ENCODE data around the gene MTCL3.

Gene MTCL3

DNA sequence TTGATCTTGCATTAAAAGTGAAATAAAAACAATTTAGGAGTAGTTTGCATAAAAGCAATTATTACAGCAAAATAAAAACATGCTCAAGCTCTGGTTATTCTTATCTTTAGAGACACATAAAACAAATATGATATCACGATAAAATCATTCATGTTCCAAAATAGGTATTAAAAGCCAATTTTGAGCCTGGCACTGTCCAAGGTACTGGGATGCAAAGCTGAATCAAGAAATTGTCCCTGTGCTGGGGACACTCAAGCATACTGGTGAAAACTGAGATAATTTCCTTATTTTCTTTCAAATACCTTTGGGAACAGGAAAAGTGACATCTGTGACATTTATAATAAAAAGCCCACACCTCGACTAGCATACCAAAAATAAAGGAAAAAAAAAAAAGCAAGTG, 931 bp upstream of the MTCL3 start:
- H3K27me3 ChIP-seq (ENCODE audit: control insufficient read depth, low read length): 0 out of 2 replicates have a peak, but pooled peaks cover 5% of the 10 kb centered on the region
- H3K4me1 ChIP-seq (ENCODE audit: control insufficient read depth, low read length): peaks cover 5% of the 10 kb centered on the region; the same call in 1 of the 2 replicates
- H3K27ac ChIP-seq (ENCODE audit: low read depth, low read length): no peak overlapping the region
- no peaks in the 10 kb centered on the region for H4K20me1 ChIP-seq (ENCODE audit: control insufficient read depth, insufficient read depth, low read depth, low read length)
- H3K4me3 ChIP-seq (ENCODE audit: low read length): no peak overlapping the region
- H3K36me3 ChIP-seq (ENCODE audit: control insufficient read depth, low read length): no peaks in the 10 kb centered on the region
- no peaks in the 10 kb centered on the region for H3F3A ChIP-seq (ENCODE audit: control insufficient read depth, insufficient read depth)
- no peaks in the 10 kb centered on the region for H3K79me2 ChIP-seq (ENCODE audit: control insufficient read depth, low read length)
- H3K4me2 ChIP-seq (ENCODE audit: low read length): no peak overlapping the region
- no peak for TF ChIP-seq EZH2phosphoT487 (IDR thresholded peaks at IDR 0.05; ENCODE audit: borderline replicate concordance, low read length)
- TF ChIP-seq, protein P1, sequence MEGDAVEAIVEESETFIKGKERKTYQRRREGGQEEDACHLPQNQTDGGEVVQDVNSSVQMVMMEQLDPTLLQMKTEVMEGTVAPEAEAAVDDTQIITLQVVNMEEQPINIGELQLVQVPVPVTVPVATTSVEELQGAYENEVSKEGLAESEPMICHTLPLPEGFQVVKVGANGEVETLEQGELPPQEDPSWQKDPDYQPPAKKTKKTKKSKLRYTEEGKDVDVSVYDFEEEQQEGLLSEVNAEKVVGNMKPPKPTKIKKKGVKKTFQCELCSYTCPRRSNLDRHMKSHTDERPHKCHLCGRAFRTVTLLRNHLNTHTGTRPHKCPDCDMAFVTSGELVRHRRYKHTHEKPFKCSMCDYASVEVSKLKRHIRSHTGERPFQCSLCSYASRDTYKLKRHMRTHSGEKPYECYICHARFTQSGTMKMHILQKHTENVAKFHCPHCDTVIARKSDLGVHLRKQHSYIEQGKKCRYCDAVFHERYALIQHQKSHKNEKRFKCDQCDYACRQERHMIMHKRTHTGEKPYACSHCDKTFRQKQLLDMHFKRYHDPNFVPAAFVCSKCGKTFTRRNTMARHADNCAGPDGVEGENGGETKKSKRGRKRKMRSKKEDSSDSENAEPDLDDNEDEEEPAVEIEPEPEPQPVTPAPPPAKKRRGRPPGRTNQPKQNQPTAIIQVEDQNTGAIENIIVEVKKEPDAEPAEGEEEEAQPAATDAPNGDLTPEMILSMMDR (IDR thresholded peaks at IDR 0.05; ENCODE audit: low read depth, low read length, poor library complexity, severe bottlenecking): no peak
- H3K9me3 ChIP-seq (ENCODE audit: control insufficient read depth, insufficient read depth, low read length): no peaks in the 10 kb centered on the region
- H3K9me2 ChIP-seq (replicated peaks; ENCODE audit: control insufficient read depth, low read length): no peaks in the 10 kb centered on the region

DNA sequence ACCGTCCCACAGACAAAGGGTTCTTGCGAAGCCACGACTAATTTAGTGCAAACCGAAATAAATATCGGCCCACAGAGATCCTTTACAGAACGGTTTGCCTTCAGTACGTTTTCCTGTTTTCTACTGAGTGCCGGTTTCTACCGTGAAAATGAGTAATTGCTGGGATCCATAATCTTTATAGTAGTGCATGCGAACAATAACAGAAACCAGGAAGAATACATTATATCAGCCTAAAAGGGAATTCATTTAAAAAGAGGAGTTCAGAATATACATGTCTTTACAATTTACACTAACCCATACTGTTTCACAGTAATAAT, 292 bp upstream of the MTCL3 start:
- Histone ChIP-seq H3K9me3 (ENCODE audit: control insufficient read depth, insufficient read depth, low read length) (no peaks in the 10 kb centered on the region), H3K9me2 (replicated peaks; ENCODE audit: control insufficient read depth, low read length) (no peaks in the 10 kb centered on the region), H3K79me2 (ENCODE audit: control insufficient read depth, low read length) (no peaks in the 10 kb centered on the region), H3K4me2 (ENCODE audit: low read length) (no peak overlapping the region), H3K4me3 (ENCODE audit: low read length) (no peak overlapping the region), H3K36me3 (ENCODE audit: control insufficient read depth, low read length) (no peaks in the 10 kb centered on the region), H3F3A (ENCODE audit: control insufficient read depth, insufficient read depth) (no peaks in the 10 kb centered on the region), H3K27ac (ENCODE audit: low read depth, low read length) (no peak overlapping the region), H3K27me3 (ENCODE audit: control insufficient read depth, low read length) (0 out of 2 replicates have a peak, but pooled peaks cover 5% of the 10 kb centered on the region), H4K20me1 (ENCODE audit: control insufficient read depth, insufficient read depth, low read depth, low read length) (no peaks in the 10 kb centered on the region), H3K4me1 (ENCODE audit: control insufficient read depth, low read length) (peaks cover 5% of the 10 kb centered on the region; the same call in 1 of the 2 replicates)
- TF ChIP-seq EZH2phosphoT487 (IDR thresholded peaks at IDR 0.05; ENCODE audit: borderline replicate concordance, low read length): no peak
- TF ChIP-seq, protein P1 (IDR thresholded peaks at IDR 0.05; ENCODE audit: low read depth, low read length, poor library complexity, severe bottlenecking): no peak

DNA sequence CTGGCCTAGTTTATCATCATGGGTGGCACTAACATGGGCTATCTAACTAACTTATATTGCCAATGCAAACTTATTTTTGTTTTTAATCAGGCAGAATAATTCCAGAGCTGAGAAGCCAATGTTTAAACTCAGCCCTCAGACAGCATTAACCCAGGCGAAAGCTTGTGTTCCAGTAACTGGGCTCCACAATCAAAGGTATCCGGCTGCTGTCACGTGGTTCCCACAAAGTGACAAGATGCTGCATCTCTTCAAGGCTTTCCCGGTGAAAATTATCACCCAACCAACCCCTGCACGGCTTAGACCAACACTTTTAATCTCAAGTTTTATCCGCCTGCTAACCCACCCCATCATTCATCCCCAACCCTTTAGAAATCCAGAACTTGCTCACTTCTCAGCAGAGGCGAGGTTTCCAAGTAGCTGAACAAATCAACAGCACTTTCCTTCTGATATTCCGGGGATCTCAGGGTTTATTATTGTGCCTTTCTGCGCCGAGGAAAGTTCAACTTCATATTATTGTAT, 885 bp downstream of the MTCL3 start:
- H3K27me3 ChIP-seq (ENCODE audit: control insufficient read depth, low read length): peaks cover 8% of the 10 kb centered on the region; the same call in 1 of the 2 replicates
- no peak overlapping the region for H3K4me3 ChIP-seq (ENCODE audit: low read length)
- no peaks in the 10 kb centered on the region for H3K79me2 ChIP-seq (ENCODE audit: control insufficient read depth, low read length)
- H3F3A ChIP-seq (ENCODE audit: control insufficient read depth, insufficient read depth): no peaks in the 10 kb centered on the region
- peaks cover 5% of the 10 kb centered on the region; the same call in 1 of the 2 replicates for H3K4me1 ChIP-seq (ENCODE audit: control insufficient read depth, low read length)
- H3K27ac ChIP-seq (ENCODE audit: low read depth, low read length): no peak overlapping the region
- H3K9me2 ChIP-seq (replicated peaks; ENCODE audit: control insufficient read depth, low read length): no peaks in the 10 kb centered on the region
- H3K9me3 ChIP-seq (ENCODE audit: control insufficient read depth, insufficient read depth, low read length): no peaks in the 10 kb centered on the region
- H3K36me3 ChIP-seq (ENCODE audit: control insufficient read depth, low read length): no peaks in the 10 kb centered on the region
- no peak overlapping the region for H3K4me2 ChIP-seq (ENCODE audit: low read length)
- H4K20me1 ChIP-seq (ENCODE audit: control insufficient read depth, insufficient read depth, low read depth, low read length): no peaks in the 10 kb centered on the region
- no peak for TF ChIP-seq EZH2phosphoT487 (IDR thresholded peaks at IDR 0.05; ENCODE audit: borderline replicate concordance, low read length)
- TF ChIP-seq, protein P1 (IDR thresholded peaks at IDR 0.05; ENCODE audit: low read depth, low read length, poor library complexity, severe bottlenecking): no peak

All from DOHH2 (cell line).